Choroid plexus epithelial cell (primary cell): ENCODE measurements around the gene PLSCR3.
A peak's percentile ranks its signal among the peaks of the same experiment; 100 is the strongest.

Source experiments
- DNase-seq: peaks from one replicate; pipeline ENCODE4 v3.0.0-alpha.2; 2010; ENCODE audit warnings: low read depth
- H3K4me3 ChIP-seq: 2 replicates; pipeline ENCODE4 v1.5.1; 2011; ENCODE audit warnings: low read depth, mild to moderate bottlenecking, control low read depth, low read length, moderate library complexity
- CTCF ChIP-seq: conservative IDR thresholded peaks from 2 replicates; pipeline ENCODE4 v1.5.1; 2011; ENCODE audit warnings: low read depth, mild to moderate bottlenecking, control low read depth, inconsistent platforms, low read length, moderate library complexity

The PLSCR3 gene

DNA sequence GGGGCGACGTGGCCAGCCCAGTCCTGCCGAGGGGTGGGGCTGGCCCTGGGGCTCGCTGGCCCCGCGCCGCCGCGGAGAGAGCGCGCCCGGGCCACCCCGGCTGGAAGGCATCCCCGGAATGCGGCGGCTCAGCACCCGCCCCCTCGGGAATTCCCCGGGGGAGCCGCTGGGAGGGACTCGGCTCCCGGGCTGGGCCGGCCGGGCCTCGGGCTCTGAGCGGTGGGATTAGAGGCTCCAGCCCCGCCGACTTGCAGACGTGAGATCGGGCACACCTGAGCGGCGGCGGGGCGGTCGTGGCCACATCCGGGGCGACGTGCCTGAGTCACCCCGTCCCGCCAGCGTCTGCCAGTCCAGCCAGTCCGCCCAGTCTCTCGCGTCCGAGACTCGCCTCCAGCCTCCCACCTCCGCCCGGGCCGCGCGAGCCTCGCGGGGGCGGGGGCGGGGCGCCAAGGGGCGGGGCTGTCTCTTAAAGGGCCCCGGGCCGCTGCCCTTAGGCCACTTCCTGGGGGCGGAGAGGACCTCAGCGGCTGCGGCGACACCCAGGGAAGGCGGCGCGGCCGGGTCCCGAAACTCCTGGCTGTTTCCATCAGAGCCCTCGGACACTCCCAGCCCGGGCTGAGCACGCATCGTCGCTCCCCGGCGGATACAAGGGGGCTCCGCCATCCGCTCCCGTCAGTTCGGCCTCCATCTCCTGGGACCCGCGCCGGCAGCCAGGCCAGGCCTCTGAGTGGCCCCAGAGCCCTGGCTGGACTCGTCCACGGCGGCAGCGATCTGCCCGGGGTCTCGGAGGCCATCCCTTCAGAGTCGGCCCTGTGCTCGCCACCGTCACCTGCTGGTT is 42.4 kb downstream of the PLSCR3 start, which contains the start of gene KCTD11:
KCTD11 (plus strand) TSS at position 498 of the 838 bp plus-strand sequence.
- peak; percentile 90 for DNase-seq

GRCh38 chr17:7348478-7349242 is 45.7 kb downstream of the PLSCR3 start:
- DNase-seq: no peak

More for the DNA sequence above, 42.4 kb downstream of the PLSCR3 start, which contains the start of gene KCTD11:
- peak within 1 kb of the TSS; percentile 83 for H3K4me3 ChIP-seq
- TF ChIP-seq CTCF: no peak

GRCh38 chr17:7347630-7348477 is 46.5 kb downstream of the PLSCR3 start:
- H3K4me3 ChIP-seq: no peak overlapping the region
- DNase-seq: no peak
- no peak for TF ChIP-seq CTCF

More at GRCh38 chr17:7348478-7349242, 45.7 kb downstream of the PLSCR3 start:
- TF ChIP-seq CTCF: no peak
- H3K4me3 ChIP-seq: no peak overlapping the region

GRCh38 chr17:7346761-7347614 is 47.3 kb downstream of the PLSCR3 start:
- no peak for DNase-seq
- no peak overlapping the region for H3K4me3 ChIP-seq
- no peak for TF ChIP-seq CTCF

- no peak for TF ChIP-seq CTCF
- no peak for DNase-seq
- H3K4me3 ChIP-seq: no peak overlapping the region
Measured at GRCh38 chr17:7343250-7343649, 51.1 kb downstream of the PLSCR3 start.

- TF ChIP-seq CTCF: no peak
Measured at GRCh38 chr17:7341842-7342241, 52.5 kb downstream of the PLSCR3 start.

More at GRCh38 chr17:7341842-7342241, 52.5 kb downstream of the PLSCR3 start:
- H3K4me3 ChIP-seq: no peak overlapping the region
- no peak for DNase-seq
